ENCODE results near the gene MMP2.

Gene MMP2

GRCh38 chr16:55462241-55462640 is 16.8 kb upstream of the MMP2 start:
- no peaks in the 10 kb centered on the region for H3K36me3 Mint-ChIP-seq (ENCODE audit: low read depth)
- no peaks in the 10 kb centered on the region for H3K4me1 Mint-ChIP-seq (ENCODE audit: low read depth)

GRCh38 chr16:55464375-55464774 is 14.6 kb upstream of the MMP2 start:
- Mint-ChIP-seq H3K36me3 (ENCODE audit: low read depth) (no peaks in the 10 kb centered on the region), H3K4me3 (no peak overlapping the region), H3K27ac (no peak overlapping the region), H3K4me1 (ENCODE audit: low read depth) (no peaks in the 10 kb centered on the region), H3K27me3 (peaks cover 2% of the 10 kb centered on the region), H3K9me3 (no peaks in the 10 kb centered on the region)

More at GRCh38 chr16:55462241-55462640, 16.8 kb upstream of the MMP2 start:
- H3K27ac Mint-ChIP-seq, result no peak overlapping the region
- H3K9me3 Mint-ChIP-seq, result no peaks in the 10 kb centered on the region
- H3K4me3 Mint-ChIP-seq, result no peak overlapping the region
- H3K27me3 Mint-ChIP-seq, result peaks cover 2% of the 10 kb centered on the region

GRCh38 chr16:55465077-55465896 is 13.7 kb upstream of the MMP2 start:
- H3K4me1 Mint-ChIP-seq (ENCODE audit: low read depth), result no peaks in the 10 kb centered on the region
- H3K9me3 Mint-ChIP-seq, result no peaks in the 10 kb centered on the region
- no peak overlapping the region for H3K27ac Mint-ChIP-seq
- H3K27me3 Mint-ChIP-seq, result peaks cover 2% of the 10 kb centered on the region
- no peak overlapping the region for H3K4me3 Mint-ChIP-seq
- H3K36me3 Mint-ChIP-seq (ENCODE audit: low read depth), result no peaks in the 10 kb centered on the region

- Mint-ChIP-seq H3K4me3 (no peak overlapping the region), H3K27ac (no peak overlapping the region), H3K36me3 (ENCODE audit: low read depth) (no peaks in the 10 kb centered on the region), H3K9me3 (no peaks in the 10 kb centered on the region), H3K27me3 (peaks cover 4% of the 10 kb centered on the region), H3K4me1 (ENCODE audit: low read depth) (peaks cover under 1% of the 10 kb centered on the region)
These were observed 12.8 kb upstream of the MMP2 start for GRCh38 chr16:55466209-55466608.

- H3K9me3 Mint-ChIP-seq, result no peaks in the 10 kb centered on the region
- H3K4me1 Mint-ChIP-seq (ENCODE audit: low read depth), result peaks cover 3% of the 10 kb centered on the region
- no peaks in the 10 kb centered on the region for H3K36me3 Mint-ChIP-seq (ENCODE audit: low read depth)
- H3K27me3 Mint-ChIP-seq, result peaks cover 6% of the 10 kb centered on the region
- no peak overlapping the region for H3K4me3 Mint-ChIP-seq
- no peak overlapping the region for H3K27ac Mint-ChIP-seq
These were observed 11.1 kb upstream of the MMP2 start for GRCh38 chr16:55467898-55468297.

- H3K36me3 Mint-ChIP-seq (ENCODE audit: low read depth), result no peaks in the 10 kb centered on the region
- H3K27me3 Mint-ChIP-seq, result peaks cover 6% of the 10 kb centered on the region
- H3K9me3 Mint-ChIP-seq, result no peaks in the 10 kb centered on the region
- H3K4me1 Mint-ChIP-seq (ENCODE audit: low read depth), result peaks cover 3% of the 10 kb centered on the region
- no peak overlapping the region for H3K27ac Mint-ChIP-seq
- H3K4me3 Mint-ChIP-seq, result no peak overlapping the region
These were observed 10.5 kb upstream of the MMP2 start for GRCh38 chr16:55468352-55468990.

GRCh38 chr16:55469821-55470532 is 9.0 kb upstream of the MMP2 start:
- Mint-ChIP-seq H3K36me3 (ENCODE audit: low read depth) (no peaks in the 10 kb centered on the region), H3K9me3 (no peaks in the 10 kb centered on the region), H3K27me3 (peaks cover 10% of the 10 kb centered on the region), H3K4me3 (no peak overlapping the region), H3K27ac (no peak overlapping the region), H3K4me1 (ENCODE audit: low read depth) (peaks cover 3% of the 10 kb centered on the region)

- H3K4me3 Mint-ChIP-seq, result no peak overlapping the region
- peaks cover 3% of the 10 kb centered on the region for H3K4me1 Mint-ChIP-seq (ENCODE audit: low read depth)
- no peak overlapping the region for H3K27ac Mint-ChIP-seq
- peaks cover 10% of the 10 kb centered on the region for H3K27me3 Mint-ChIP-seq
- no peaks in the 10 kb centered on the region for H3K9me3 Mint-ChIP-seq
- H3K36me3 Mint-ChIP-seq (ENCODE audit: low read depth), result no peaks in the 10 kb centered on the region
These were observed 8.2 kb upstream of the MMP2 start for GRCh38 chr16:55470533-55471371.

- peaks cover 3% of the 10 kb centered on the region for H3K4me1 Mint-ChIP-seq (ENCODE audit: low read depth)
- no peak overlapping the region for H3K27ac Mint-ChIP-seq
- H3K9me3 Mint-ChIP-seq, result no peaks in the 10 kb centered on the region
- H3K4me3 Mint-ChIP-seq, result no peak overlapping the region
- H3K36me3 Mint-ChIP-seq (ENCODE audit: low read depth), result no peaks in the 10 kb centered on the region
- peaks cover 10% of the 10 kb centered on the region for H3K27me3 Mint-ChIP-seq
These were observed 7.4 kb upstream of the MMP2 start for GRCh38 chr16:55471448-55472097.

- peaks cover 3% of the 10 kb centered on the region for H3K4me1 Mint-ChIP-seq (ENCODE audit: low read depth)
- H3K4me3 Mint-ChIP-seq, result no peak overlapping the region
- H3K9me3 Mint-ChIP-seq, result no peaks in the 10 kb centered on the region
- H3K27me3 Mint-ChIP-seq, result peaks cover 28% of the 10 kb centered on the region
- no peaks in the 10 kb centered on the region for H3K36me3 Mint-ChIP-seq (ENCODE audit: low read depth)
- no peak overlapping the region for H3K27ac Mint-ChIP-seq
These were observed 5.4 kb upstream of the MMP2 start for GRCh38 chr16:55473587-55473986.

- Mint-ChIP-seq H3K9me3 (no peaks in the 10 kb centered on the region), H3K4me3 (no peak overlapping the region), H3K27me3 (peaks cover 36% of the 10 kb centered on the region), H3K36me3 (ENCODE audit: low read depth) (no peaks in the 10 kb centered on the region), H3K27ac (no peak overlapping the region), H3K4me1 (ENCODE audit: low read depth) (peaks cover 3% of the 10 kb centered on the region)
These were observed 4.2 kb upstream of the MMP2 start for GRCh38 chr16:55474821-55475220.

- H3K27me3 Mint-ChIP-seq, result peaks cover 46% of the 10 kb centered on the region
- H3K9me3 Mint-ChIP-seq, result no peaks in the 10 kb centered on the region
- H3K4me3 Mint-ChIP-seq, result no peak overlapping the region
- peaks cover 3% of the 10 kb centered on the region for H3K4me1 Mint-ChIP-seq (ENCODE audit: low read depth)
- no peaks in the 10 kb centered on the region for H3K36me3 Mint-ChIP-seq (ENCODE audit: low read depth)
- H3K27ac Mint-ChIP-seq, result no peak overlapping the region
These were observed 3.1 kb upstream of the MMP2 start for GRCh38 chr16:55475919-55476318.

- no peak overlapping the region for H3K27ac Mint-ChIP-seq
These were observed 2.1 kb upstream of the MMP2 start for GRCh38 chr16:55476625-55477533.

More at GRCh38 chr16:55476625-55477533, 2.1 kb upstream of the MMP2 start:
- Mint-ChIP-seq H3K4me3 (no peak overlapping the region), H3K4me1 (ENCODE audit: low read depth) (no peaks in the 10 kb centered on the region), H3K36me3 (ENCODE audit: low read depth) (no peaks in the 10 kb centered on the region), H3K27me3 (peaks cover 44% of the 10 kb centered on the region), H3K9me3 (no peaks in the 10 kb centered on the region)

Data from stimulated activated naive CD8-positive, alpha-beta T cell treated with anti-CD3 and anti-CD28 coated beads, Interleukin-15, Interleukin-2, amounts not matched to agents 100 ng/mL and 50 ng/mL, for 24 hours (primary cell).